ENCODE measurements around the gene AVPR2. TPM values are rescaled to one million over a fixed set of nuclear protein-coding genes. Genes with fewer than 3 reads are reported as not detected.

AVPR2 gene
- total and polyA plus RNA-seq, 4 donors = 0.51 to 2.5 (median 0.84) TPM

DNA sequence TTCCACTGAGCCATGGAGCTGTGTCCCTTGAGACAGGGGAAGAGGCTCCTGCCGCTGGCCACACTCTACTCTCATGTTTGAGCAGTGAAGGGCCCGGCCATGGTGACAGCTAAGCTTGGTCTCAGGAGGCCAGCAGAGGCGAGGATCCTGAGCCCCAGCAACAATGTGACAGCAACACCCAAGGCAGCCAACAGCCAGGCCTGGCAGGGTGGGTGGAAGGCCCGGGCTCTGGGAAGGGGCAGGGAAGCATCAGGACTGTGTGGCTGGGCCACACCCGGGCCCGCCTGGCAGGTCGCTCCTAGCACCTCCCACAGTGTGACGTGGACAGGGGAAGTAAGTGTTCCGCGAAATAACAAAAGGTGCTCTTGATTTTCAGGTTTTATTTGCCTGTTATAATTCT, 43.3 kb upstream of the AVPR2 start:
- H3K4me1 ChIP-seq (ENCODE audit: control insufficient read depth in 5 of 5, insufficient read depth in 5 of 5, low read length in 5 of 5) = no peaks in the 10 kb centered on the region
- peaks cover 4 to 21% (median 4%) of the 10 kb centered on the region in 3 donors for H3K27me3 ChIP-seq (ENCODE audit: control insufficient read depth in 3 of 3, insufficient read depth in 3 of 3, low read length in 2 of 3)
- no peak overlapping the region for H3K27ac ChIP-seq (ENCODE audit: low read depth in 1 of 2, low read length in 1 of 2)
- H3K9ac ChIP-seq (ENCODE audit: insufficient read depth in 1 of 2, low read length in 2 of 2) = no peak overlapping the region
- no peaks in the 10 kb centered on the region for H3K36me3 ChIP-seq (ENCODE audit: control insufficient read depth in 4 of 4, insufficient read depth in 4 of 4, low read length in 4 of 4)
- H3K4me3 ChIP-seq = no peak overlapping the region
- TF ChIP-seq, protein P1, sequence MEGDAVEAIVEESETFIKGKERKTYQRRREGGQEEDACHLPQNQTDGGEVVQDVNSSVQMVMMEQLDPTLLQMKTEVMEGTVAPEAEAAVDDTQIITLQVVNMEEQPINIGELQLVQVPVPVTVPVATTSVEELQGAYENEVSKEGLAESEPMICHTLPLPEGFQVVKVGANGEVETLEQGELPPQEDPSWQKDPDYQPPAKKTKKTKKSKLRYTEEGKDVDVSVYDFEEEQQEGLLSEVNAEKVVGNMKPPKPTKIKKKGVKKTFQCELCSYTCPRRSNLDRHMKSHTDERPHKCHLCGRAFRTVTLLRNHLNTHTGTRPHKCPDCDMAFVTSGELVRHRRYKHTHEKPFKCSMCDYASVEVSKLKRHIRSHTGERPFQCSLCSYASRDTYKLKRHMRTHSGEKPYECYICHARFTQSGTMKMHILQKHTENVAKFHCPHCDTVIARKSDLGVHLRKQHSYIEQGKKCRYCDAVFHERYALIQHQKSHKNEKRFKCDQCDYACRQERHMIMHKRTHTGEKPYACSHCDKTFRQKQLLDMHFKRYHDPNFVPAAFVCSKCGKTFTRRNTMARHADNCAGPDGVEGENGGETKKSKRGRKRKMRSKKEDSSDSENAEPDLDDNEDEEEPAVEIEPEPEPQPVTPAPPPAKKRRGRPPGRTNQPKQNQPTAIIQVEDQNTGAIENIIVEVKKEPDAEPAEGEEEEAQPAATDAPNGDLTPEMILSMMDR (IDR thresholded peaks at IDR 0.05; ENCODE audit: control extremely low read depth, extremely low read depth) = no peak
- H3K9me3 ChIP-seq (ENCODE audit: control insufficient read depth in 4 of 4, insufficient read depth in 3 of 4, low read length in 3 of 4) = peaks cover 0 to 4% (median 0%) of the 10 kb centered on the region in 4 donors
- 65 to 74% methylated on average over 10 of the region's 10 CpGs for WGBS, 2 donors
- ATAC-seq (ENCODE audit: insufficient read depth, low FRiP score) (no peak), DNase-seq (no peak)

DNA sequence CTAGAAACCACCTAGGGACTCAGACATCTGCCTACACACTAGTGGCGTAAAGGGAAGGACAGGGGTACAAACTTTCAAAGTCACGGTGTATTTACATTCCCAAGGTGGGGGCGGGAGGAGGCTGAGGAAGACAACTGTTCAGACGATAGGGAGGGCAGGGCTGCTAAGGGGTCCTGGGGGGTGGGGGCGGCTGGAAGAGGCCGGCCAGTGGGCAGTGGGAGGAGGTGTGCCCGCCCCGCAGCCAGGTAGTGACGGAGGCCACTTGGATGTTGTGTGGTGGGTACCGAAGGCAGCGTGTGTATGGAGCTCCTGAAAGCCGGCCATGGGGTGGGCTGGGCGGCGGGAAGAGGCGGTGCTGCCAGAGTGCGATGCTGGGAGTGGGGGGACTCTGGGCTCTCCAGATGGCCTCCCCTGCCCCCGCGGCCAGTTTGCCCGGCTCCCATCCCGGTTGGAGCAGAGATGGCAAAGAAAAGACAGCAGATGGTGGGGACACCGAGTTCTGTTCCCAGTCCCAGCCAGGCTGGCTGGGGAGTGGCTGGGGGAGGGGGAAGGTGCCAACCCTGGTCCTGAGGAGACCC, 42.7 kb upstream of the AVPR2 start:
- ATAC-seq (ENCODE audit: insufficient read depth, low FRiP score) (no peak), DNase-seq (no peak)
- no peak overlapping the region for H3K27ac ChIP-seq (ENCODE audit: low read depth in 1 of 2, low read length in 1 of 2)
- WGBS, 2 donors = 69 to 93% methylated on average over 3 to 21 of the region's 21 CpGs
- H3K36me3 ChIP-seq (ENCODE audit: control insufficient read depth in 4 of 4, insufficient read depth in 4 of 4, low read length in 4 of 4) = no peaks in the 10 kb centered on the region
- TF ChIP-seq, protein P1 (IDR thresholded peaks at IDR 0.05; ENCODE audit: control extremely low read depth, extremely low read depth) = no peak
- peaks cover 2 to 18% (median 4%) of the 10 kb centered on the region in 3 donors for H3K27me3 ChIP-seq (ENCODE audit: control insufficient read depth in 3 of 3, insufficient read depth in 3 of 3, low read length in 2 of 3)
- H3K4me3 ChIP-seq = no peak overlapping the region
- no peak overlapping the region for H3K9ac ChIP-seq (ENCODE audit: insufficient read depth in 1 of 2, low read length in 2 of 2)
- peaks cover 0 to 4% (median 0%) of the 10 kb centered on the region in 4 donors for H3K9me3 ChIP-seq (ENCODE audit: control insufficient read depth in 4 of 4, insufficient read depth in 3 of 4, low read length in 3 of 4)
- H3K4me1 ChIP-seq (ENCODE audit: control insufficient read depth in 5 of 5, insufficient read depth in 5 of 5, low read length in 5 of 5) = no peaks in the 10 kb centered on the region

GRCh38 chrX:153862369-153863250, 41.9 kb upstream of the AVPR2 start:
- peaks cover 2 to 18% (median 4%) of the 10 kb centered on the region in 3 donors for H3K27me3 ChIP-seq (ENCODE audit: control insufficient read depth in 3 of 3, insufficient read depth in 3 of 3, low read length in 2 of 3)
- WGBS, 2 donors = 57 to 72% methylated on average over 13 to 22 of the region's 22 CpGs
- peaks cover 0 to 4% (median 0%) of the 10 kb centered on the region in 4 donors for H3K9me3 ChIP-seq (ENCODE audit: control insufficient read depth in 4 of 4, insufficient read depth in 3 of 4, low read length in 3 of 4)
- ATAC-seq (ENCODE audit: insufficient read depth, low FRiP score) (no peak), DNase-seq (no peak)
- no peak overlapping the region for H3K4me3 ChIP-seq
- no peaks in the 10 kb centered on the region for H3K4me1 ChIP-seq (ENCODE audit: control insufficient read depth in 5 of 5, insufficient read depth in 5 of 5, low read length in 5 of 5)
- TF ChIP-seq, protein P1 (IDR thresholded peaks at IDR 0.05; ENCODE audit: control extremely low read depth, extremely low read depth) = no peak
- no peaks in the 10 kb centered on the region for H3K36me3 ChIP-seq (ENCODE audit: control insufficient read depth in 4 of 4, insufficient read depth in 4 of 4, low read length in 4 of 4)
- no peak overlapping the region for H3K27ac ChIP-seq (ENCODE audit: low read depth in 1 of 2, low read length in 1 of 2)
- H3K9ac ChIP-seq (ENCODE audit: insufficient read depth in 1 of 2, low read length in 2 of 2) = no peak overlapping the region

All from lung (tissue), 12 donors.